ENCODE results near the gene TBC1D16. TPM values are rescaled to one million over a fixed set of nuclear protein-coding genes. Genes with fewer than 3 reads are reported as not detected.
"Not testable (repeated sequence)": the region's sequence is repeated elsewhere in the genome, so short reads cannot be mapped to it uniquely, and the experiment has no call there.

The TBC1D16 gene
- total RNA-seq, 1 experiment from 2014 or later: 1,023 TPM

- no peak for DNase-seq (ENCODE audit: low read depth, low spot score)
- in situ Hi-C loops (cut with HindIII; ENCODE audit: low pct_unique_long_range_greater_than_20kb, low sequenced_read_pairs): loop anchor here (25.0 kb wide), 1 partner anchor 189 kb away; the partner anchor contains the start of genes CBX2 and CBX8
Measured at GRCh38 chr17:79976451-79976850, 59.2 kb downstream of the TBC1D16 start.

- in situ Hi-C loops (cut with HindIII; ENCODE audit: low pct_unique_long_range_greater_than_20kb, low sequenced_read_pairs): loop anchor here (25.0 kb wide), 1 partner anchor 188 kb away; the partner anchor contains the start of genes CBX2 and CBX8
- no peak for DNase-seq (ENCODE audit: low read depth, low spot score)
Measured at GRCh38 chr17:79975498-79976134, 60.1 kb downstream of the TBC1D16 start.

DNA sequence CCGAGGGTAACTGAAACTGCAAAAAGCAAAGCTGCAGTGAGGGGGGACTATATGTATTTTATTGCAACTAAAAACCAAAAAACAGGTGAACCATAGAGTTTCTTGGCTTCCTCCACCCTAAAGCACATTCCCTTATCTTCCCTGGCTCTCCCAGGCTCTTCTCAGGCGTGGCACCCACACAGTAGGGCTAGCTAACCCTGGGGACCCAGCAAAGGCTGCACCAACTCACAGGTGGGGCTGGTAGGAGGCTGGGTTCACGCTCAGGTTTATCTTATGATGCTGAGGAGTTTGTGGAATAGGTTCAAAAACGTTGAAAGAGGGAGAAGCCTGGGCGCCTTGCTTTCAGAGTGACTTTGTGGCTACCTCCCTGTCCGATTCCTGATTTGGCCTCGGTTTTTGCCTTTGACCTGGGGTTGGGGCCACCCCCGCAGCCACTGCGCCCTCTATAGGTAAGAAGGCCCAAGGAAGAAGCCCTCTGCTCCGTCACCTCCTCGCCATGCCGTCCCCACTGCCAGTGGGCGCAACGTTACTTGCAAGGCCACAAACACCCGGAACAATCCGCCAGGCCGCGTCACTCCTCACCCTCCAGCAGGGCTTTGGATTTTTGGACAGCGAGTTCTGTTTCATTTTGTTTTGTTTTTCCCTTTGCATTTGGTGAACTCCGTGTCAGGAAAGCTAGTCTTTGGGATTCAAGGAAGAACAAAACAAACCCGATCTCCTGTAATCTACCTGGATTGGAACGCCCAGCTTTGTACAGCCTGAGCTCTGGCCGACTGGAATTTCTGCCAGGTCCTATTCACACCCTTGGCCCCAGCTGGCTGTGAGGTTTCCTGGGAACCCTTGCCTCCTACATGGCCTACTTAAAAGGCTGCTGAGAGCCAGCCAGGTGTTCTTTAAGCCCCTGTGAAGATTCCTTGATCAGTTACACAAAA is 60.8 kb downstream of the TBC1D16 start:
- DNase-seq (ENCODE audit: low read depth, low spot score): peak; percentile 62
- in situ Hi-C loops (cut with HindIII; ENCODE audit: low pct_unique_long_range_greater_than_20kb, low sequenced_read_pairs): loop anchor here (25.0 kb wide), 1 partner anchor 188 kb away; the partner anchor contains the start of genes CBX2 and CBX8

DNA sequence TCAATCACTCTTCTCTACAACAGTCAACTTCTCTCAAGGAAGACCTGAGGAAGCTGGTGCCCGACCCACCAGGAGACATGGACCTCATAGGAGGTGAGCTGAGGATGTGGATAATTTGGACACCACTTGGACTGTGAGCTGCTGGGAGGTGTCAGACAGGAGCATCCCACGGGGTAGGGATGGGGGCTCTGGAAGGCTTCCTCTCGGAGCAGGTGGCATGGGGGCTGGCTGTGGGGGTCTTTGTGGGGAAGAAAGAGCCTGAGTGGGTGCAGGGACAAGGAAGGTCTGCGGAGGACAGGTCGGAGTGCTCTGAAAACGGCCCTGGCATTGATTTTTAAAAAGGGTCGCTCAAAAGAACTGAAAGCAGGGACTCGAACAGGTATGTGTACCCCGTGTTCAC is 64.0 kb downstream of the TBC1D16 start:
- in situ Hi-C loops (cut with HindIII; ENCODE audit: low pct_unique_long_range_greater_than_20kb, low sequenced_read_pairs): no loop called here
- DNase-seq (ENCODE audit: low read depth, low spot score): no peak

- in situ Hi-C loops (cut with HindIII; ENCODE audit: low pct_unique_long_range_greater_than_20kb, low sequenced_read_pairs): no loop called here
- peak; percentile 97 for DNase-seq (ENCODE audit: low read depth, low spot score)
Measured at GRCh38 chr17:79970576-79971068, 65.0 kb downstream of the TBC1D16 start.

DNA sequence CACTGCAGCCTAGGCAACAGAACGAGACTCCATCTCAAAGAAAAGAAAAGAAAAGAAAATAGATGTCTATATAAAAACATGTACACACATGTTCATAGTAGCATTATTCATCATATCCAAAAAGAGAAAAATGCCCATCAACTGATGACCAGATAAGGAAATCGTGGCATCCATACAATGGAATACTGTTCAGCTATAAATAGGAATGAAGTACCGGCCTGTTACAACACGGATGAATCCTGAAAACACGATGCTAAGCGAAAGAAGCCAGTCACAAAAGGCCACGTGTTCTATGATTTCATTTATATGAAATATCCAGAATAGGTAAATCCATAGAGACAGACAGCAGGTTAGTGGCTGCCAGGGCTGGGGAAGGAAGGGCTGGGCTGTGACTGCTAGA is 65.8 kb downstream of the TBC1D16 start:
- in situ Hi-C loops (cut with HindIII; ENCODE audit: low pct_unique_long_range_greater_than_20kb, low sequenced_read_pairs): no loop called here
- DNase-seq (ENCODE audit: low read depth, low spot score): peak; percentile 95

GRCh38 chr17:79968116-79968515 is 67.6 kb downstream of the TBC1D16 start:
- in situ Hi-C loops (cut with HindIII; ENCODE audit: low pct_unique_long_range_greater_than_20kb, low sequenced_read_pairs): no loop called here
- no peak for DNase-seq (ENCODE audit: low read depth, low spot score)

GRCh38 chr17:79966681-79967080 is 69.0 kb downstream of the TBC1D16 start:
- DNase-seq (ENCODE audit: low read depth, low spot score): no peak
- in situ Hi-C loops (cut with HindIII; ENCODE audit: low pct_unique_long_range_greater_than_20kb, low sequenced_read_pairs): no loop called here

DNA sequence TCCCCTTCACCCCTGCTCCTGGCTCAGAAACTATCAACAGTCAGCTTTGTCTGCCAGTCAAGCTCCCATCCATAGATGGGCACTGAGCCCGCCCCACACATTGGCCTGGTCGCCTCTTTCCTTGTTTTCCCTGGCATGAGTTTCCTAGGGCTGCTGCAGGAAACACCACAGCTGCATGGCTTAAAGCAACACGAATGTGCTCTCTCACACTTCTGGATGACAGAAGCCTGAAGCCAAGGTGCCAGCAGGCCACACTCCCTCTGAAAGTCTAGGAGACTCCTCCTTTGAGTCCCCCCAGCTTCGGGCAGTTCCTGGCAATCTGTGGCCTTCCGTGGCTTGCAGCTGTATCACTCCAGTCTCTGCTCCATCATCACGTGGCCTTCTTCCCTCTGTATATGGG is 69.9 kb downstream of the TBC1D16 start:
- DNase-seq (ENCODE audit: low read depth, low spot score): no peak
- in situ Hi-C loops (cut with HindIII; ENCODE audit: low pct_unique_long_range_greater_than_20kb, low sequenced_read_pairs): no loop called here

GRCh38 chr17:79962467-79962866 is 73.2 kb downstream of the TBC1D16 start:
- DNase-seq (ENCODE audit: low read depth, low spot score); in situ Hi-C loops (cut with HindIII; ENCODE audit: low pct_unique_long_range_greater_than_20kb, low sequenced_read_pairs): not testable (repeated sequence)

- DNase-seq (ENCODE audit: low read depth, low spot score); in situ Hi-C loops (cut with HindIII; ENCODE audit: low pct_unique_long_range_greater_than_20kb, low sequenced_read_pairs): not testable (repeated sequence)
Measured at GRCh38 chr17:79961567-79961966, 74.1 kb downstream of the TBC1D16 start.

DNA sequence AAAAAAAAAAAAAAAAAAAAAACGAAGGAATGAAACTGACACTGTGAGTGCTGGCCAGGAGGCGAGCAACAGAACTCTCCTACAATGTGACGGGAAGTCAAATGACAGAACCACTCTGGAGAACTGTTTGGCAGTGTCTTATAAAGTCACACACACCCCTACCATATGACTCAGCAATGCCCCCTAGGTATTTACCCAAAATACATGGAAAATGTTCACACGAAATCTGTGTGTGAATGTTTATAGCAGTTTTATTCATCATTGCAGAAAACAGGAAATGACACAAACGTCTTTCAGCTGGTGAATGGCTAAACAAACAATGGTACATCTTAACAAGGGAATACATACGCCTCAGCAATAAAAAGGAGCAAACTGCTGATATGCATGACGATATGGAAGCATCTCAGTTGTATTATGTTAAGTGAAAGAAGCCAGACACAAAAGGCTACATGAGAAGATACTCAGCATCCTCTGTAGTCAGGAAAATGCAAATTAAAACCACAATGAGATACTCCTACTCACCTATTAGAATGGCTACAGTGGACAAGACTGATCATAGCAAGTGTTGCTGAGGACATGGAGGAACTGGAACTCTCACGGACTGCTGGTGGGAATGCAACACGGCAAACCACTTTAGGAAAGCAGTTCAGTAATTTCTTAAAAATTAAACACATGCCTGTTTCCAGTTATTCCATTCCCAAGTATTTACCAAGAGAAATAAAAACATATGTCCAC is 74.7 kb downstream of the TBC1D16 start:
- peak; percentile 100 for DNase-seq (ENCODE audit: low read depth, low spot score)
- in situ Hi-C loops (cut with HindIII; ENCODE audit: low pct_unique_long_range_greater_than_20kb, low sequenced_read_pairs): no loop called here

DNA sequence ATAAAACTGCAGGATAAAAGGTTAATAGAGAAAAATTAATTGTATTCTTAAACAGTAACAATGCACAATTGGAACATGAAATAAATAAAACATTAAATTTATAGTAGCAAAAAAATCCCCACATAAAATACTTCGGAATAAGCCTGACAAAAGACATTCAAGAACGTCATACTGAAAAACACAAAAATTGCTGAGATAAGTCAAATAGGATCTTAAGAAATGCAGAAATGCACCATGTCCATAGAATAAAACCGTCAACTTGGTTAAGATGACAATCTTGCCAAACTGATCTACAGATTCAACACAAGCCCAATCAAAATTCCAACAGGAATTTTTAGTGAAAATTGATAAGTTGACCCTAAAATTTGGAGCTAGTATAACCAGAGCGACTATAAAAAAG is 76.6 kb downstream of the TBC1D16 start:
- peak; percentile 48 for DNase-seq (ENCODE audit: low read depth, low spot score)
- in situ Hi-C loops (cut with HindIII; ENCODE audit: low pct_unique_long_range_greater_than_20kb, low sequenced_read_pairs): no loop called here

GRCh38 chr17:79956853-79957252 is 78.8 kb downstream of the TBC1D16 start:
- in situ Hi-C loops (cut with HindIII; ENCODE audit: low pct_unique_long_range_greater_than_20kb, low sequenced_read_pairs): no loop called here
- peak; percentile 42 for DNase-seq (ENCODE audit: low read depth, low spot score)

DNA sequence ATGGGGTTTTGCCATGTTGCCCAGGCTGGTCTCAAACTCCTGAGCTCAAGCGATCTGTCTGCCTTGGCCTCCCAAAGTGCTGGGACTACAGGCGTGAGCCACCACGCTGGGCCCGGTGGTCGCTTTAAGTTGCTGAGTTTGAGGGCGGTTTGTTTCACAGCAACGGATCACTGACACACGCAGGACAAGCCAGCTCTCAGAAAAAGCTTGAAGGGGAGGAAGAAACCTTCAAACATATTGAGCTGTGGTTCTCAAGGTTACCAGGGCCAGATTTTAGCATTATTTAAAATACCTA is 79.3 kb downstream of the TBC1D16 start:
- DNase-seq (ENCODE audit: low read depth, low spot score); in situ Hi-C loops (cut with HindIII; ENCODE audit: low pct_unique_long_range_greater_than_20kb, low sequenced_read_pairs): not testable (repeated sequence)

GRCh38 chr17:79955691-79956440 is 79.8 kb downstream of the TBC1D16 start:
- in situ Hi-C loops (cut with HindIII; ENCODE audit: low pct_unique_long_range_greater_than_20kb, low sequenced_read_pairs): no loop called here

DNA sequence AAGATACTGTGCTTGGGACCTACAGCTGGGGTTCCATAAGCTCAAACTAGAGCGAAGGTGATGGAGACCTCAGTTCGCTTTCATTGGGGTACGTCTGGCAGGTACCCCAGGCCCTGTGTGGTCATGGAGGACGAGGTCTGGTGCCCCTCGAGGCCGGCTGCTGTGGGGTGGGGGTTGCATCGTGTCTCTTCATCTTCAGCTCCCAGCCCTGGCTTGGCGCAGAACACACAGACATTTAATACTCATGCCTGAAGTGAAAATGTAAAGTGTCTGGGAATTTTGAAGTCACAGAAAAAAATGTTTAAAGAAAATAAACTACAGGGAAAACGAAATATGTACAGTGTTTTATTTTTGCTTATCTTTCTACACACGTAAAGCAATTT is 80.5 kb downstream of the TBC1D16 start:
- no peak for DNase-seq (ENCODE audit: low read depth, low spot score)
- in situ Hi-C loops (cut with HindIII; ENCODE audit: low pct_unique_long_range_greater_than_20kb, low sequenced_read_pairs): no loop called here

More at GRCh38 chr17:79955691-79956440, 79.8 kb downstream of the TBC1D16 start:
- DNase-seq (ENCODE audit: low read depth, low spot score): no peak

Measured in SK-MEL-5 (cell line).